ENCODE data around the gene KIF4B.

KIF4B gene

GRCh38 chr5:155008669-155009068 lies 4.9 kb upstream of the KIF4B start:
- no peak for DNase-seq (ENCODE audit: low read depth)
- TF ChIP-seq CTCF (conservative IDR thresholded peaks at IDR 0.05; ENCODE audit: low read depth, low read length): no peak
- no peak overlapping the region for H3K4me3 ChIP-seq (ENCODE audit: low read length)

- H3K4me3 ChIP-seq (ENCODE audit: low read length): no peak overlapping the region
- no peak for TF ChIP-seq CTCF (conservative IDR thresholded peaks at IDR 0.05; ENCODE audit: low read depth, low read length)
- no peak for DNase-seq (ENCODE audit: low read depth)
Measured at GRCh38 chr5:155010881-155011280, 2.7 kb upstream of the KIF4B start.

- TF ChIP-seq CTCF (conservative IDR thresholded peaks at IDR 0.05; ENCODE audit: low read depth, low read length): no peak
- DNase-seq (ENCODE audit: low read depth): no peak
- no peak overlapping the region for H3K4me3 ChIP-seq (ENCODE audit: low read length)
Measured at GRCh38 chr5:155015239-155015638, 1.7 kb downstream of the KIF4B start.

- no peak overlapping the region for H3K4me3 ChIP-seq (ENCODE audit: low read length)
- TF ChIP-seq CTCF (conservative IDR thresholded peaks at IDR 0.05; ENCODE audit: low read depth, low read length): no peak
- no peak for DNase-seq (ENCODE audit: low read depth)
Measured at GRCh38 chr5:155017610-155018009, 4.1 kb downstream of the KIF4B start.

- no peak for TF ChIP-seq CTCF (conservative IDR thresholded peaks at IDR 0.05; ENCODE audit: low read depth, low read length)
- no peak for DNase-seq (ENCODE audit: low read depth)
- no peak overlapping the region for H3K4me3 ChIP-seq (ENCODE audit: low read length)
Measured at GRCh38 chr5:155019601-155020226, 6.2 kb downstream of the KIF4B start.

GRCh38 chr5:155021842-155022241 lies 8.3 kb downstream of the KIF4B start:
- DNase-seq (ENCODE audit: low read depth): no peak
- TF ChIP-seq CTCF (conservative IDR thresholded peaks at IDR 0.05; ENCODE audit: low read depth, low read length): no peak
- no peak overlapping the region for H3K4me3 ChIP-seq (ENCODE audit: low read length)

- no peak for TF ChIP-seq CTCF (conservative IDR thresholded peaks at IDR 0.05; ENCODE audit: low read depth, low read length)
- no peak for DNase-seq (ENCODE audit: low read depth)
- no peak overlapping the region for H3K4me3 ChIP-seq (ENCODE audit: low read length)
Measured at GRCh38 chr5:155023320-155023719, 9.8 kb downstream of the KIF4B start.
